Lung (tissue), 12 donors: ENCODE results near the gene ARHGAP9. TPM values are rescaled to one million over a fixed set of nuclear protein-coding genes. Genes with fewer than 3 reads are reported as not detected.
A peak's percentile ranks its signal among the peaks of the same experiment; 100 is the strongest.
"Not testable (repeated sequence)": the region's sequence is repeated elsewhere in the genome, so short reads cannot be mapped to it uniquely, and the experiment has no call there.

ENCODE experiments used
- ATAC-seq: fragments of 200-7000 bp; cut with Tn5 transposase; one replicate; pipeline ENCODE4 v1.9.1; 2020; ENCODE audit warnings: moderate number of reproducible peaks; ENCODE audit not compliant: insufficient read depth, low FRiP score
- DNase-seq, 3 donors: peaks; one replicate each; pipeline ENCODE4 v3.0.0-alpha.2; 2013 to 2017
- H3K27ac ChIP-seq, 2 donors: one replicate each; pipeline ENCODE4 v1.5.1; 2013; ENCODE audit warnings: mild to moderate bottlenecking in 2 of 2, moderate library complexity in 2 of 2, control low read depth in 1 of 2, inconsistent platforms in 1 of 2, low read depth in 1 of 2, low read length in 1 of 2
- H3K27me3 ChIP-seq, 3 donors: one replicate each; pipeline ENCODE4 v1.5.1; 2013; ENCODE audit warnings: low read length in 2 of 3; ENCODE audit not compliant: control insufficient read depth in 3 of 3, insufficient read depth in 3 of 3
- H3K36me3 ChIP-seq, 4 donors: one replicate each; pipeline ENCODE4 v1.5.1; 2013; ENCODE audit warnings: low read length in 4 of 4, mild to moderate bottlenecking in 1 of 4, moderate library complexity in 1 of 4; ENCODE audit not compliant: control insufficient read depth in 4 of 4, insufficient read depth in 4 of 4
- H3K4me1 ChIP-seq, 5 donors: one replicate each; pipeline ENCODE4 v1.5.1; 2013; ENCODE audit warnings: low read length in 5 of 5, mild to moderate bottlenecking in 2 of 5, moderate library complexity in 1 of 5; ENCODE audit not compliant: control insufficient read depth in 5 of 5, insufficient read depth in 5 of 5
- H3K4me3 ChIP-seq: one replicate; pipeline ENCODE4 v1.5.1; 2013; ENCODE audit warnings: mild to moderate bottlenecking, control low read depth, moderate library complexity
- H3K9ac ChIP-seq, 2 donors: one replicate each; pipeline ENCODE4 v1.5.1; 2013; ENCODE audit warnings: low read length in 2 of 2, control low read depth in 1 of 2; ENCODE audit not compliant: insufficient read depth in 1 of 2
- H3K9me3 ChIP-seq, 4 donors: one replicate each; pipeline ENCODE4 v1.5.1; 2013; ENCODE audit warnings: low read length in 3 of 4, mild to moderate bottlenecking in 1 of 4, moderate library complexity in 1 of 4; ENCODE audit not compliant: control insufficient read depth in 4 of 4, insufficient read depth in 3 of 4
- CTCF ChIP-seq: IDR thresholded peaks from 2 replicates; pipeline ENCODE4 v1.5.1; 2012; ENCODE audit warnings: mild to moderate bottlenecking; ENCODE audit errors: control extremely low read depth, extremely low read depth
- WGBS, 2 donors: extraction: QIAGEN DNeasy Blood & Tissue Kit; methylation state at CpG; one replicate each; pipeline ENCODE4 v1.1.7; 2013; 5-methylcytosine and 5-hydroxymethylcytosine counted together
- polyA plus RNA-seq, 2 donors: library from polyadenylated mRNA; stranded (reverse); fragments of 200-250 nt; gene quantifications; one replicate each; pipeline ENCODE4 v1.2.1, GENCODE V29; 2013
- total RNA-seq, 2 donors: library from RNA; depleted of rRNA in 1 of 2; stranded (reverse); fragments of >200 nt in 1 of 2; gene quantifications; one replicate each; pipeline ENCODE4 v1.2.1, GENCODE V29; 2014 to 2021
- donor health status: control.
- donor health status: control.
- donor health status: Bipolar disorder and iron deficiency.
- donor health status: healthy.
- donor health status: DM: yes; HTN: yes; CAD: no.

The ARHGAP9 gene
- total and polyA plus RNA-seq, 4 donors: 14.7 to 62.1 (median 33.1) TPM

GRCh38 chr12:57515408-57515933 is 35.8 kb upstream of the ARHGAP9 start:
- WGBS, 2 donors: 75 to 88% methylated on average over 3 of the region's 3 CpGs

GRCh38 chr12:57514720-57515407 is 35.2 kb upstream of the ARHGAP9 start:
- H3K4me1 ChIP-seq: peaks cover 4 to 19% (median 12%) of the 10 kb centered on the region in 5 donors
- WGBS, 2 donors: 87 to 90% methylated on average over 9 of the region's 9 CpGs
- DNase-seq: no peak

More at GRCh38 chr12:57515408-57515933, 35.8 kb upstream of the ARHGAP9 start:
- ATAC-seq (no peak), DNase-seq (no peak)
- Histone ChIP-seq H3K4me1 (peaks cover 4 to 20% (median 12%) of the 10 kb centered on the region in 5 donors), H3K4me3 (no peak overlapping the region), H3K9me3 (no peaks in the 10 kb centered on the region), H3K27ac (no peak overlapping the region), H3K36me3 (peaks cover 25 to 50% (median 35%) of the 10 kb centered on the region in 4 donors), H3K9ac (no peak overlapping the region), H3K27me3 (no peaks in the 10 kb centered on the region)
- TF ChIP-seq CTCF: no peak

GRCh38 chr12:57514246-57514645 is 34.6 kb upstream of the ARHGAP9 start:
- not testable (repeated sequence) for H3K27me3 ChIP-seq, ATAC-seq, H3K4me3 ChIP-seq, H3K9ac ChIP-seq, H3K9me3 ChIP-seq, H3K27ac ChIP-seq, DNase-seq
- WGBS, 2 donors: 93 to 94% methylated on average over 9 of the region's 9 CpGs
- Histone ChIP-seq H3K36me3 (peaks cover 25 to 51% (median 39%) of the 10 kb centered on the region in 4 donors), H3K4me1 (peaks cover 4 to 14% (median 11%) of the 10 kb centered on the region in 5 donors)

More at GRCh38 chr12:57514720-57515407, 35.2 kb upstream of the ARHGAP9 start:
- Histone ChIP-seq H3K4me3 (no peak overlapping the region), H3K27ac (peak overlapping the region in 1 of 2 donors; percentile 17), H3K36me3 (peaks cover 25 to 51% (median 38%) of the 10 kb centered on the region in 4 donors), H3K9me3 (no peaks in the 10 kb centered on the region), H3K27me3 (no peaks in the 10 kb centered on the region), H3K9ac (no peak overlapping the region)
- ATAC-seq: no peak
- TF ChIP-seq CTCF: no peak

GRCh38 chr12:57513677-57514076 is 34.0 kb upstream of the ARHGAP9 start:
- H3K36me3 ChIP-seq: peaks cover 25 to 51% (median 39%) of the 10 kb centered on the region in 4 donors
- WGBS, 2 donors: 91 to 95% methylated on average over 6 of the region's 6 CpGs
- H3K9me3 ChIP-seq, DNase-seq, ATAC-seq, H3K4me3 ChIP-seq, H3K4me1 ChIP-seq, H3K27me3 ChIP-seq, H3K9ac ChIP-seq, H3K27ac ChIP-seq: not testable (repeated sequence)
